GM12878 (cell line): ENCODE data around the gene CD58. TPM values are rescaled to one million over a fixed set of nuclear protein-coding genes. Genes with fewer than 3 reads are reported as not detected.
"Not testable (repeated sequence)": the region's sequence is repeated elsewhere in the genome, so short reads cannot be mapped to it uniquely, and the experiment has no call there.

Experiments
- ATAC-seq: fragments of 200-7000 bp; cut with Tn5 transposase; 3 replicates; pipeline ENCODE4 v1.9.1; 2020; ENCODE audit warnings: mild to moderate bottlenecking, moderate library complexity
- BruUV-seq: library from RNA; stranded (reverse); fragments of 400-500 nt; replicated peaks from 2 replicates; lab custom pipeline; 2021; lab: Mats Ljungman, UMichigan
- CTCF ChIA-PET: fragments of 300-600 bp; sonication (Branson Sonifier 250); formaldehyde crosslinking; extraction: SDS; loops from one replicate; lab custom pipeline; 2021; ENCODE audit warnings: inconsistent platforms; lab: Yijun Ruan, JAX
- POLR2A ChIA-PET: fragments of 350-600 bp; formaldehyde crosslinking; extraction: SDS; loops from one replicate; lab custom pipeline; 2021; ENCODE audit warnings: inconsistent platforms; lab: Charles Lee
- RAD21 ChIA-PET: fragments of 300-600 bp; sonication (Branson Sonifier 250); formaldehyde crosslinking; loops from one replicate; lab custom pipeline; 2023; ENCODE audit warnings: antibody characterized with exemption; ENCODE audit not compliant: unreplicated experiment; lab: Charles Lee
- SMC1A ChIA-PET: fragments of 300-600 bp; sonication (Branson Sonifier 250); formaldehyde crosslinking; loops from one replicate; lab custom pipeline; 2023; ENCODE audit not compliant: unreplicated experiment, uncharacterized antibody; lab: Charles Lee
- DNase-seq: peaks from one replicate; pipeline ENCODE4 v3.0.0-alpha.2; 2011; ENCODE audit warnings: low read depth, low spot score
- FAIRE-seq: peaks from 3 replicates; lab custom pipeline; 2011; peaks lifted over from hg19 to GRCh38; lab: Jason Lieb, UNC
- H2AFZ ChIP-seq: 2 replicates; pipeline ENCODE4 v1.6.0; 2011; ENCODE audit warnings: low read depth, low read length, control low read depth; ENCODE audit not compliant: control insufficient read depth
- H3K27ac ChIP-seq: 2 replicates; pipeline ENCODE4 v1.5.1; 2011; ENCODE audit warnings: control low read depth; ENCODE audit not compliant: control insufficient read depth, insufficient read depth
- H3K27me3 ChIP-seq, 2 experiments: replicated peaks in 1 of 2; 2 replicates each; pipeline versions ENCODE4 v1.6.0 to v1.6.1; 2011; ENCODE audit warnings: low read length in 1 of 2; ENCODE audit not compliant: control insufficient read depth in 2 of 2, insufficient read depth in 2 of 2
- H3K36me3 ChIP-seq, 2 experiments: 2 replicates each; pipeline ENCODE4 v1.5.1; 2011; ENCODE audit warnings: low read length in 1 of 2; ENCODE audit not compliant: control insufficient read depth in 2 of 2, insufficient read depth in 2 of 2
- H3K4me1 ChIP-seq: 2 replicates; pipeline ENCODE4 v1.6.1; 2011; ENCODE audit warnings: mild to moderate bottlenecking, low read length, moderate library complexity, mixed read lengths; ENCODE audit not compliant: control insufficient read depth, insufficient read depth
- H3K4me2 ChIP-seq: 2 replicates; pipeline ENCODE4 v1.6.0; 2011; ENCODE audit warnings: control low read depth; ENCODE audit not compliant: control insufficient read depth, insufficient read depth
- H3K4me3 ChIP-seq: fragments of 200-600 bp; sonication (generic); 2 replicates; pipeline ENCODE4 v1.5.1; 2016
- H3K79me2 ChIP-seq: 2 replicates; pipeline ENCODE4 v1.6.0; 2011; ENCODE audit warnings: low read length; ENCODE audit not compliant: control insufficient read depth, insufficient read depth
- H3K9ac ChIP-seq: 2 replicates; pipeline ENCODE4 v1.8.0; 2011; ENCODE audit warnings: low read length, control low read depth, mixed read lengths; ENCODE audit not compliant: control insufficient read depth, insufficient read depth
- H3K9me3 ChIP-seq: replicated peaks from 3 replicates; pipeline ENCODE4 v1.5.1; 2011; ENCODE audit warnings: mild to moderate bottlenecking, low read length; ENCODE audit not compliant: control insufficient read depth, insufficient read depth
- H4K20me1 ChIP-seq: 2 replicates; pipeline ENCODE4 v1.6.0; 2011; ENCODE audit not compliant: control insufficient read depth, insufficient read depth
- CREM ChIP-seq: IDR thresholded peaks from 2 replicates; pipeline ENCODE4 v1.6.1; 2014; ENCODE audit warnings: antibody characterized with exemption, low read depth
- EGR1 ChIP-seq, 2 experiments: IDR thresholded peaks; 1 replicate in 1 of 2; 2 replicates in 1 of 2; pipeline ENCODE4 v1.6.1; 2011 to 2012; ENCODE audit warnings: low read depth in 2 of 2, low read length in 2 of 2, borderline replicate concordance in 1 of 2, mild to moderate bottlenecking in 1 of 2, moderate library complexity in 1 of 2
- EZH2 ChIP-seq: IDR thresholded peaks from 2 replicates; pipeline ENCODE4 v1.6.1; 2012; ENCODE audit warnings: low read depth, mild to moderate bottlenecking, control low read depth, inconsistent platforms, low read length, borderline replicate concordance; ENCODE audit not compliant: control insufficient read depth
- FOXM1 ChIP-seq: IDR thresholded peaks from 2 replicates; pipeline ENCODE4 v1.6.1; 2012; ENCODE audit warnings: low read depth, mild to moderate bottlenecking, inconsistent platforms, low read length, moderate library complexity
- NR2C2 ChIP-seq: IDR thresholded peaks from 2 replicates; pipeline ENCODE4 v1.6.1; 2011; ENCODE audit warnings: borderline replicate concordance, low read depth; ENCODE audit not compliant: control insufficient read depth, insufficient read length
- NRF1 ChIP-seq: conservative IDR thresholded peaks from 2 replicates; pipeline ENCODE4 v1.6.1; 2011; ENCODE audit warnings: mild to moderate bottlenecking, low read depth, low read length, improper control_type of control experiment
- ZBTB40 ChIP-seq: fragments of 450-650 bp; IDR thresholded peaks from 2 replicates; pipeline ENCODE4 v1.6.1; 2016; ENCODE audit warnings: mild to moderate bottlenecking, moderate library complexity, borderline replicate concordance
- whole genome bisulfite sequencing: methylation state at CpG from one replicate; pipeline ENCODE4 v1.1.6; 2016; ENCODE audit warnings: low lambda C conversion rate; ENCODE audit not compliant: insufficient replicate concordance, insufficient coverage; ENCODE audit errors: missing lambda C conversion rate; 5-methylcytosine and 5-hydroxymethylcytosine counted together
- in situ Hi-C: fragments of 300-500 bp; cut with MboI; formaldehyde crosslinking; loops from 9 replicates; pipeline ENCODE4 v1.14.3; 2018; ENCODE audit warnings: mixed read lengths
- intact Hi-C: fragments of 100-400 bp; cut with micrococcal nuclease; formaldehyde crosslinking; loops from one replicate; pipeline ENCODE4 v1.14.2; 2022; ENCODE audit not compliant: unreplicated experiment
- polyA plus RNA-seq, 11 experiments: library from polyadenylated mRNA; depleted of rRNA in 4 of 11; unstranded in 6 of 11; stranded (reverse) in 5 of 11; fragments of >200 nt; fragmentation: Nextera tagmentation in 4 of 11; fragmentation: Illumina TruSeq in 1 of 11; extraction: Ambion mirVana in 4 of 11; extraction: Trizol in 1 of 11; gene quantifications; 1 replicate in 1 of 11; 2 replicates in 10 of 11; pipeline versions ENCODE4 v1.2.1 to v1.2.3, GENCODE V29; 2011 to 2016; ENCODE audit warnings: inconsistent platforms in 2 of 11, missing spikeins in 2 of 11, low read depth in 1 of 11
- total RNA-seq, 4 experiments: library from RNA; depleted of rRNA in 3 of 4; stranded (reverse); fragments of >200 nt in 3 of 4; fragmentation: Illumina TruSeq in 1 of 4; extraction: Trizol in 1 of 4; gene quantifications; 2 replicates each; pipeline versions ENCODE4 v1.2.1 to v1.2.3, GENCODE V29; 2013 to 2021
- TF ChIP-seq, protein P1 (sequence below): IDR thresholded peaks from 2 replicates; pipeline ENCODE4 v1.6.1; 2011; ENCODE audit warnings: low read depth, mild to moderate bottlenecking, low read length, moderate library complexity, borderline replicate concordance; ENCODE audit errors: extremely low read depth

Gene CD58
- total and polyA plus RNA-seq, 10 of the 15 experiments (the other 5 are each of a cell fraction or from before 2014, with no cell fraction given) = 70.4 to 252 (median 129) TPM

- TF ChIP-seq NRF1 (no peak), CREM (peak; percentile 27; the same call in 1 of the 2 replicates), ZBTB40 (no peak), FOXM1 (no peak), EGR1 (IDR thresholded peaks at IDR 0.05; ENCODE audit: borderline replicate concordance in 1 of 2, low read depth in 2 of 2, low read length in 2 of 2) (peak in 1 of 2 experiments; percentile 89; a peak in 2 of 3 replicates), NR2C2 (no peak), EZH2 (no peak)
- TF ChIP-seq, protein P1, sequence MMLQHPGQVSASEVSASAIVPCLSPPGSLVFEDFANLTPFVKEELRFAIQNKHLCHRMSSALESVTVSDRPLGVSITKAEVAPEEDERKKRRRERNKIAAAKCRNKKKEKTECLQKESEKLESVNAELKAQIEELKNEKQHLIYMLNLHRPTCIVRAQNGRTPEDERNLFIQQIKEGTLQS = no peak
These were observed at the start of gene CD58 (continued) for GRCh38 chr1:116570358-116571214.

- H3K79me2 ChIP-seq, ATAC-seq, POLR2A ChIA-PET, H3K36me3 ChIP-seq, H3K27me3 ChIP-seq, H3K9me3 ChIP-seq, H4K20me1 ChIP-seq, intact Hi-C loops, H3K9ac ChIP-seq, SMC1A ChIA-PET, DNase-seq, H3K4me2 ChIP-seq, H2AFZ ChIP-seq, H3K4me3 ChIP-seq, H3K27ac ChIP-seq, RAD21 ChIA-PET, CTCF ChIA-PET, H3K4me1 ChIP-seq, BruUV-seq, FAIRE-seq, in situ Hi-C loops: not testable (repeated sequence)
- WGBS = 67% methylated on average over 3 of the region's 3 CpGs
These were observed 49.6 kb upstream of the CD58 start for GRCh38 chr1:116620392-116620791.

DNA sequence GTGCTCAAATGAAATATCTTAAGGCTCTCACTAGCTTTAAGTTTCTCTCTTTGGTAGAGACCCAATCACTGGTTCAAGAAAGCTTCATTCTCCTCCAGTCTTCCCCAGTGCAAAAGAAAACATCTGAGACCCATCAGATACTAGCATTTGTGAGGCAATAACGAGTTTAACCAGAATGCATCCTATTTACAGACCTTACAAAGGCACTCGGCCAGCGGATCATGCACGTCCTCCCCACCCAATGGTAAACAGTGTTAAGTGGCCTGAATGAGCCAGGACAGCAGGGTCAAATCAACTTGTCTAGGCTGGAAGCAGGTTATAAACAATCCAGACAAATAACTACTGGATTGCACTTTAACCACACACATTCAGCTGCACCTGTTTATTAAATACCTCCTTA, 48.3 kb upstream of the CD58 start:
- WGBS = 42% methylated on average over 4 of the region's 4 CpGs
- FAIRE-seq, H3K9me3 ChIP-seq, H3K4me3 ChIP-seq, H4K20me1 ChIP-seq, H3K27ac ChIP-seq, RAD21 ChIA-PET, H3K9ac ChIP-seq, DNase-seq, H3K4me2 ChIP-seq, intact Hi-C loops, BruUV-seq, H3K4me1 ChIP-seq, ATAC-seq, SMC1A ChIA-PET, H3K36me3 ChIP-seq, H3K79me2 ChIP-seq, H3K27me3 ChIP-seq, in situ Hi-C loops, H2AFZ ChIP-seq, POLR2A ChIA-PET: not testable (repeated sequence)
- CTCF ChIA-PET = interaction anchor here (0.8 to 0.9 kb wide), 2 partner anchors 23 to 106 kb away, joined by 3 to 4 read pairs; no protein-coding TSS in a partner anchor
